ENCODE measurements around the gene MFSD11.
"Not testable (repeated sequence)": the region's sequence is repeated elsewhere in the genome, so short reads cannot be mapped to it uniquely, and the experiment has no call there.

The MFSD11 gene

GRCh38 chr17:76737676-76738467 is at the start of gene MFSD11:
TSS of gene MFSD11 (plus strand) at chr17:76738119. CDS start at chr17:76738353, 234 bp downstream.
- peak; percentile 85 to 88 for DNase-seq

DNA sequence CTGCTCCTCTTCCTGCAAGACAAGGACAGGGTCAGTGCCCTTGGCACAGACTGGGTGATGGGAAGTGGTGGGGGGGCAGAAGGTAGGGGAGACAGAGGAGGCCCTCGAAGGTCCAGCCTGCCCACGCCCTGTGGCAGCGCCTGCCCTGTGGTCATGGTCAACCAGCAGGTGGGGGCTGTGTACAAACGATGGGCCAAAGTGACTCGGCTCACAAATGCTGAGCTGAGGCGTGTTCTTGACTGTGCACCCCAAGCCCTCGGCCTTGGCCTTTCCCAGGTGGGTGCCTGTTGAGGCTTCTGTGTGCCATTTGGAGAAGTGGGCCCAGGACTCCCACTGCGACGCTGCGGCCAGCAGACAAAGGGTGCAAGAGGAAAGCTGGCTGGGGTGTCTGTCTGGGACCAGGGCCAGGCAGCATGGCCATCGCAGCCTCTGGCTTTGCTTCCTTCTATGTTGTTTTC is 49.7 kb upstream of the MFSD11 start:
- no peak for DNase-seq

DNA sequence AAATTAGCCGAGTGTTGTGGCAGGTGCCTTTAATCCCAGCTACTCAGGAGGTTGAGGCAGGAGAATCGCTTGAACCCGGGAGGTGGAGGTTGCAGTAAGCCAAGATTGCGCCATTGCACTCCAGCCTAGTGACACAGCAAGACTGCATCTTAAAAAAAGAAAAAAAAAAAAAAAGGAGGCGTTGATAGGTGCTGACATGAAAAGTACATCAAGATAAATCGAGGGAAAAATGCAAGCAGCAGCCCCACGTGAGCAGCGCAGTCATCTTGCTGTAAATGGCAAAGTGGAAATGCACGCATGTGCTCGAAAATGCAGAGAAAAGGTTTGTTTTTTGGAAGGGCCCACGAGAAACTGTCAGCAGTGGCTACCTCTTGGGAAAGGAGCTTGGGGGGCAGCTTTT is 48.1 kb upstream of the MFSD11 start:
- DNase-seq = no peak

- no peak for DNase-seq
Measured at GRCh38 chr17:76690596-76691280, 47.2 kb upstream of the MFSD11 start.

GRCh38 chr17:76691379-76692191 is 46.3 kb upstream of the MFSD11 start:
- no peak for DNase-seq

DNA sequence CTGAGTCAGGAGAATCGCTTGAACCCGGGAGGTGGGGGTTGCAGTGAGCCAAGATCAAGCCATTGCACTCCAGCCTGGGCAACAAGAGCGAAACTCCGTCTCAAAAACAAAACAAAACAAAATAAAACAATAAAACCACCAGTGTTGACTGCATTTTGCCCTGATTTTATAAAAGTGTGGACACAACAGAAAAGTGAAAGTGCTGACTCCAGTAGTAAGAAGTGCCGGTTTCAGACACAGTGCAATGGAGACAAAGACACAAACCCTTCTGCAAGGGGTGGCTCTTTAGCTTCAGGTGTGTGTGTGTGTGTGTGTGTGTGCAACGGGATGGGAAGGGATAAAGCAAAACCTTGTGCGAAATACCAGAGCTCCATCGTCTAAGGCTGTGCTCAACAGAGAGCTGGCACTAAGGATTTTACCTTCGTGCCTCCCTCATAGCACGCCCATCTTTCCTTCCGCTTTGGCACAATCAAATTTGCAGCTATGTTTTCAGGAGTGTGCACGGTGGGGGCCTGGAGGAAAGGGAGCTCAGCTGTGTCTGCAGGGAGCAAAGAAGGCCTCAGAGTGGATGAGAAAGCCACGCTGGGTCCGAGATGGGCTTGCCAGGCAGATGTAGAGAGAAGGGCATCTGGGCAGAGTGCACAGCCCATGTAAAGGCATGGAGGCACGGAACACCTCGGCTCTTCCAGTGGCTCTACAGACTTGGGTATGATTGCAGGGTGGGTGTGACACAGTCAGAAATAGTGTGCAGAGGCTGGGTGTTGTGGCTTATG is 42.7 kb upstream of the MFSD11 start:
- DNase-seq = no peak

DNA sequence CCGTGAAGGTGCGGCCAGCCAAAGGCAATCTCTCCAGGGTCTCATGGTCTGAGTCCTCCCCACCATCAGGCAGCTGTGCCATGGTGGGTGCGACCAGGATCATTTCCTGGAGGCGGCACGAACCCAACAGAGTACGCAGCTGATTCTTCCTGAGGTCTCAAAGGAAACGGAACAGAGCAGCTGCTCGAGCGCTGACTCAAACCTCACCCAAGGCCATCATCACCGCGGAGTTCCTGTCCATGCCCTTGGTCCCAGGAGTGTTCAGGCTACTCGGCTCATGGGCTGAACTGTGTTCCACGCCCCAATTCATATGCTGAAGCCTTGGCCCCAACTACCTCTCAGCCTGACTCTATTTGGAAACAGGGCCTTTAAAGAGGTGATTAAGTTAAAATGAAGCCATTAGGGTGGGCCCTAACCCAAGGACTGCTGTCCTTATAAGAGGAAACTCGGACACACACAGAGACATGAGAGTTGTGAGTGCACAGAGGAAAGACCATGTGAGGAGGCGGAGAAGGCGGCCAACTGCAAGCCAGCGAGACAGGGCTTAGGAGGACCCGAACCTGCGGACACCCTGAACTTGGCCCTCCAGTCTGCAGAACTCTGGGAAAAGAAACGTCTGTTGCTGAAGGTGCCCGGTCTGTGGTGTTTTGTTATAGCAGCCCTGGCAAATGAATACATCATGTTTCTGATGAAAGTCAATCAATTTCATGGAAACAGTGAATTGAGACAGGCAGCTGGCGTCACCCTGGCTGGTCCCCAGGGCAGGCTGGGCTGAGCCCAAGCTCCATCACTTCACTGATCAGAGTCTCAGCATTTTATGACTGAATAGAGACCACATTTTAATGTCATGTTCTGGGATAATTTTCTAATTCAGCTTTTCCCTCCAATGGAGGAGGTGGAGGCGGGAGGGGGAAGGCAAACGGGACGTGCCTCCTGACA is 40.9 kb upstream of the MFSD11 start:
- no peak for DNase-seq

GRCh38 chr17:76697702-76698465 is 40.0 kb upstream of the MFSD11 start:
- no peak for DNase-seq

DNA sequence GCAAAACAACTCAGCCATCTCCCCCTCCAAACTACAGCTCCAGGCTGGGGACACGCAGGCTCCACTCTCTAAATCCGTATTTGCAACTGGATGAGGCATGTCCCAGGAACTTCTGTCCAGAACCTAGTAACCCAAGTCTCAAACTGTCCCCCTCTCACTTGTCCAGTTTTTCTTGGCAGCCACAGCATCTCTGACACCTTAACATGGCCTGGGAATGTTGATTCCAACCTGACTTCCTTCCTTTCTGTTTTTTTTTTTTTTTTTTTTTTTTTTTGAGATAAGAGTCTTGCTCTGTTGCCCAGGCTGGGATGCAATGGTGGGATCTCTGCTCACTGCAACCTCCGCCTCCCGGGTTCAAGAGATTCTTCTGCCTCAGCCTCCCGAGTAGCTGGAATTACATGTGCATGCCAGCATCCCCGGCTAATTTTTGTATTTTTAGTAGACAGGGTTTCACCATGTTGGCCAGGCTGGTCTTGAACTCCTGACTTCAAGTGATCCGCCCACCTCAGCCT is 39.4 kb upstream of the MFSD11 start:
- not testable (repeated sequence) for DNase-seq

- DNase-seq = no peak
Measured at GRCh38 chr17:76700270-76700616, 37.7 kb upstream of the MFSD11 start.

GRCh38 chr17:76700617-76701470 is 37.1 kb upstream of the MFSD11 start:
- DNase-seq = no peak

GRCh38 chr17:76701471-76701967 is 36.4 kb upstream of the MFSD11 start:
- DNase-seq = no peak

- no peak for DNase-seq
Measured at GRCh38 chr17:76702076-76702475, 35.8 kb upstream of the MFSD11 start.

DNA sequence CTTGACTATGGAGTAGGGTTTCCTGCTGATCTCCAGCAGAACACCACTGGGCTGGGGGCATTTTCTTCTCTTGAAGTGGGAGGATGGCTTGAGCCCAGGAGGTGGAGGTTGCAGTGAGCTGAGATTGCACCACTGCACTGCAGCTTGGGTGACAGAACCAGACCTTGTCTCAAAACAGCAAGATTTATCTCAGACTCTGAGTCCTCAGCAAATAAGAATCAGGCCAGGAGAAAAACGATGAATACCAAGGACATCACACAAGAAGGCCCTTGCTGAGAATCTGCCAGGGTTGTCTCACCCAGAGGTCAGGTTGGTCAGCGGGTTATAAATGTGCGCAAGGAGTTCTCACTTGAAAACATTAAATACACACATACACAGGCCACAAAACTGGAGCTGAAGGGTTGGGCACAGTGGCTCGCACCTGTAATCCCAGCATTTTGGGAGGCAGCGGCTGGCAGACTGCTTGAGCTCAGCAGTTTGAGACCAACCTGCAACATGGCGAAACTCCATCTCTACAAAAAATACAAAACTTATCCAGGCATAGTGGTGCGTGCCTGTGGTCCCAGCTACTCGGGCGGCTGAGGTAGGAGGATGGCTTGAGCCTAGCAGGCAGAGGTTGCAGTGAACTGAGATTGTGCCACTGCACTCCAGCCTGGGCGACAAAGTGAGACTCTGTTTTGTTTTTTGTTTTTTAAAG is 34.8 kb upstream of the MFSD11 start:
- DNase-seq = no peak

DNA sequence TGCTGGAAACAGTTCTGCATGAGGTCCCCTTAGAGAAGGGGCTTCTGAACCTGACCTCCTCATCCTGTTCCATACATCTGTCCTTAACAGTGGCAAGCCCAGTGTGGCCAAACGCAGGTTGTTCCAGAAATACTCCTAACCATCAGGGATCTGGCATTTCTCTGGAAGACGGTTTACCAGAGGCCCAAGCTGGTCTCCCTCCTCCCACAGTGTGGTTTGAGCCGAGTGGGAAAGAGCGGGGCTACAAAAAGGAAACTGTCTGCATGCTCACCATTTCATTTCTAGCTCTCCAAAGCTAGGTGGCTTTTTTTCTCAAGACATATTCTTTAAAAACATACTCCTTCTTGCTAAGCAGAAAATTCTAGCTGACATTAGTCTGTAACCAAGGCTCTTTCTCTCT is 33.1 kb upstream of the MFSD11 start:
- DNase-seq = no peak

GRCh38 chr17:76706817-76707216 is 31.1 kb upstream of the MFSD11 start:
- no peak for DNase-seq

GRCh38 chr17:76707985-76708807 is 29.7 kb upstream of the MFSD11 start:
- no peak for DNase-seq
